ENCODE measurements around the gene QSOX1.
"Not testable (repeated sequence)": the region's sequence is repeated elsewhere in the genome, so short reads cannot be mapped to it uniquely, and the experiment has no call there.

Gene QSOX1

DNA sequence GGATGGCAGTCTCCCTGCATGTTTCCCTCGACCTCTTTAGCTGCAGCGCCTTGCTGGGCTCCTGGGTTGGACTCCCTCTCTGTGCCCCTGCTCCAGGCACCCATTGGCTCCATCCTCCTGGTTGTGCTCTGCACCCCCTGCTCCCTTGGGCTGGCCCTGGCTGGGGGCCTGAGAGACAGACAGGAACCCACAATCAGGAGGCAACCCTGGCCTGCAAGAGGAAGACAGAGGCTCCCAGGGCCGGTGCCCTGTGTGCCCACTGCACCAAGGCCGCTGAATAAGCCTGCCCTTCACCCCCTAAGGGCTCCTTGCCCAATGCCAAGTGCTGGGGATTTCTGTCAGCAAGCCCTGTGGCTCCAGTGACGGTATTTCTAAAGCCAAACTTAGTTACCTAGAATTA is 43.9 kb downstream of the QSOX1 start:
- peaks cover 4% of the 10 kb centered on the region for H3K36me3 Mint-ChIP-seq (ENCODE audit: low read depth)
- no peaks in the 10 kb centered on the region for H3K9me3 Mint-ChIP-seq
- no peak overlapping the region for H3K27ac Mint-ChIP-seq
- no peak overlapping the region for H3K4me3 Mint-ChIP-seq
- H3K4me1 Mint-ChIP-seq = no peaks in the 10 kb centered on the region
- TF ChIP-seq, protein P1, sequence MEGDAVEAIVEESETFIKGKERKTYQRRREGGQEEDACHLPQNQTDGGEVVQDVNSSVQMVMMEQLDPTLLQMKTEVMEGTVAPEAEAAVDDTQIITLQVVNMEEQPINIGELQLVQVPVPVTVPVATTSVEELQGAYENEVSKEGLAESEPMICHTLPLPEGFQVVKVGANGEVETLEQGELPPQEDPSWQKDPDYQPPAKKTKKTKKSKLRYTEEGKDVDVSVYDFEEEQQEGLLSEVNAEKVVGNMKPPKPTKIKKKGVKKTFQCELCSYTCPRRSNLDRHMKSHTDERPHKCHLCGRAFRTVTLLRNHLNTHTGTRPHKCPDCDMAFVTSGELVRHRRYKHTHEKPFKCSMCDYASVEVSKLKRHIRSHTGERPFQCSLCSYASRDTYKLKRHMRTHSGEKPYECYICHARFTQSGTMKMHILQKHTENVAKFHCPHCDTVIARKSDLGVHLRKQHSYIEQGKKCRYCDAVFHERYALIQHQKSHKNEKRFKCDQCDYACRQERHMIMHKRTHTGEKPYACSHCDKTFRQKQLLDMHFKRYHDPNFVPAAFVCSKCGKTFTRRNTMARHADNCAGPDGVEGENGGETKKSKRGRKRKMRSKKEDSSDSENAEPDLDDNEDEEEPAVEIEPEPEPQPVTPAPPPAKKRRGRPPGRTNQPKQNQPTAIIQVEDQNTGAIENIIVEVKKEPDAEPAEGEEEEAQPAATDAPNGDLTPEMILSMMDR (IDR thresholded peaks at IDR 0.05; ENCODE audit: unreplicated experiment in 3 of 3) = no peak
- H3K27me3 Mint-ChIP-seq (ENCODE audit: low read depth) = no peaks in the 10 kb centered on the region

DNA sequence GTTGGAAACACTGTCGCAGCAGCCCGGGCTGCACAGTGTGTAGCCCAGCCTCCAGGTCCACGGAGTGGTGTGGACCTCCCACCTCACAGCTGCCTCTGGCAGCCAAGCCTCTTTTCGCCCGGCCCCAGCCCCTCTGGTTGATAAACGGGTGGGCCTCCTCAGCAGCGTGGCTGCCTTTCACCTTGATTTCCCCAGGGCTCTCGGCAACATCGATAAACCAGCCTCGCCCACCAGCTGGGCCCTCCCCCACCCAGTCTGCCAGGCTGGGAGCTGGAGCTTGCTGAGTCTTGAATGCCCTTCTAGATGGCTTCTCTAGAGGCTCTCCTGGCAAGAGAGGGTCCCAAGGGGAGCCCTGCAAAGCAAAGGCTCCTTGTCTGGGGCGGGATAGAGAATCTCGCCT is 44.3 kb downstream of the QSOX1 start:
- Mint-ChIP-seq H3K36me3 (ENCODE audit: low read depth) (peaks cover 4% of the 10 kb centered on the region), H3K27ac (no peak overlapping the region), H3K4me1 (no peaks in the 10 kb centered on the region), H3K27me3 (ENCODE audit: low read depth) (no peaks in the 10 kb centered on the region), H3K9me3 (no peaks in the 10 kb centered on the region), H3K4me3 (no peak overlapping the region)
- TF ChIP-seq, protein P1 (IDR thresholded peaks at IDR 0.05; ENCODE audit: unreplicated experiment in 3 of 3) = no peak

DNA sequence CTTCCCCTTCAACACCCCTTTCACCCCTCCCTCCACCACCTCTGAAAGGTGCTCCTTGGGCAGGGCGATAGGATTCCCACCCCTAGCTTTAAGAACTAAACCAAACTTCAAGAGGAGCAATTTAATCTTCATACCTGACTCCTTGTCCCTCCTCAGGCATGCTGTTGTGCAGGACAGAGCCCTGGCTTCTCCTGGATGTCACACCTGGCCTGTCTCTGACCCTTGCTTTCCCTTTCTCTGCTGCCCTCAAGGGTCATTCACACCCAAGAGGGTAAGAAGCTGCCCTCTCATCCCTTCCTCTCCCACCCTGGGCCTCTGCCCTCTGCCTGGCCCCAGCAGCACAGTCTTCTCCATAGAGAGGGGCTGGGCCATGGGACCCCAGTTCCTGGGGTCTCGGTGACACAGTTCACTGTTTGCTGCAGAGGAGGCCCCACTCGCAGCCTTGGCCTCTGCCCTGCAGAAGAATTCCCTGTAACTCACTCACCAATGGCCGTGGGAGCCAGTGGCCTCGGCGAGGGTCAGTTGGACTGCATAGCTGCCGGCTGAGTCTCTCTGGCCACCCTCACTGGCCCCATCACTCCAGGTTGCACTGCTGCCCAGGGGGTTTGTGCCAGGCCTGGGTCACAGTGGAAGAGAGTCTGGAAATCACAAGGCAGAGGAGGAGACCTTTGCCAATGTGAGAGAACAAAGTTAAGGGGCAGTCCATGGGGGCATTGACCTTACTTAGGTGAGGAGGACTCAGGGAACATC is 47.0 kb downstream of the QSOX1 start:
- no peaks in the 10 kb centered on the region for H3K36me3 Mint-ChIP-seq (ENCODE audit: low read depth)
- H3K9me3 Mint-ChIP-seq = no peaks in the 10 kb centered on the region
- TF ChIP-seq, protein P1 (IDR thresholded peaks at IDR 0.05; ENCODE audit: unreplicated experiment in 3 of 3) = no peak
- no peak overlapping the region for H3K4me3 Mint-ChIP-seq
- H3K4me1 Mint-ChIP-seq = no peaks in the 10 kb centered on the region
- peaks cover 1% of the 10 kb centered on the region for H3K27me3 Mint-ChIP-seq (ENCODE audit: low read depth)
- no peak overlapping the region for H3K27ac Mint-ChIP-seq

DNA sequence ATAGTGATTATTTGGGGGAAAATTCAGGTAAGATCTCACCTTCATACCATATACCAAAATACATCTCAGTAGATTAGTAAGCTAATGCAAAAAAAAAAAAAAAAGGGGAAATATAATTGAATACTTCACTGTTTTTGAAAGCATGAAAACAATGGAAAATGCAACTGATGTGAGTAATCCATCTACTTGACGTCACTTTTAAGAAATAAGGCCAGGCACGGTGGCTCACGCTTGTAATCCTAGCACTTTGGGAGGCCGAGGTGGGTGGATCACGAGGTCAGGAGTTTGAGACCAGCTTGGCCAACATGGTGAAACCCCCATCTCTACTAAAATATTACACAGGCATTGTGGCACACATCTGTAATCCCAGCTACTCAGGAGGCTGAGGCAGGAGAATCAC is 47.9 kb downstream of the QSOX1 start:
- H3K27ac Mint-ChIP-seq; H3K9me3 Mint-ChIP-seq; H3K4me1 Mint-ChIP-seq; H3K4me3 Mint-ChIP-seq; H3K36me3 Mint-ChIP-seq (ENCODE audit: low read depth): not testable (repeated sequence)
- H3K27me3 Mint-ChIP-seq (ENCODE audit: low read depth) = peaks cover 11% of the 10 kb centered on the region

DNA sequence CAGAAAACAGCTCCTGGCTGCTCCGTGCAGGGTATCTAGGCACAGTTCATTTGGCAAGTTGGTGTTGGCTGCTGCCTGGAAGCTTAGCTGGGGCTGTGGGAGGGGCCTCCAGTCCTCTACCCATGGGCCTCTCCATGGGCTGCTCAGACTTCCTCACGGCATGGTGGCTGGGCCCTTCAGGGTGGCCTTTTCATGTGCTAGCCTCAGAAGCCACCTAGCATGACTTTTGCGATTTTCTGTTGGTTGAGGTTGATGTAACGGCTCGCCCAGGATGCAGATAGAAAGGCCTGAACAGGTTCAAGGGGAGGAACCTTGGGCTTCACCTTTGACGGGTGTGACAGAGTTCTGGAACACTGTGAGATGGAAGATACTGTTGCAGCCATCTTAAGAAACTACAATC is 49.6 kb downstream of the QSOX1 start:
- Mint-ChIP-seq H3K36me3 (ENCODE audit: low read depth) (no peaks in the 10 kb centered on the region), H3K4me3 (no peak overlapping the region), H3K4me1 (no peaks in the 10 kb centered on the region), H3K9me3 (no peaks in the 10 kb centered on the region), H3K27ac (no peak overlapping the region), H3K27me3 (ENCODE audit: low read depth) (peaks cover 21% of the 10 kb centered on the region)
- TF ChIP-seq, protein P1 (IDR thresholded peaks at IDR 0.05; ENCODE audit: unreplicated experiment in 3 of 3) = no peak

DNA sequence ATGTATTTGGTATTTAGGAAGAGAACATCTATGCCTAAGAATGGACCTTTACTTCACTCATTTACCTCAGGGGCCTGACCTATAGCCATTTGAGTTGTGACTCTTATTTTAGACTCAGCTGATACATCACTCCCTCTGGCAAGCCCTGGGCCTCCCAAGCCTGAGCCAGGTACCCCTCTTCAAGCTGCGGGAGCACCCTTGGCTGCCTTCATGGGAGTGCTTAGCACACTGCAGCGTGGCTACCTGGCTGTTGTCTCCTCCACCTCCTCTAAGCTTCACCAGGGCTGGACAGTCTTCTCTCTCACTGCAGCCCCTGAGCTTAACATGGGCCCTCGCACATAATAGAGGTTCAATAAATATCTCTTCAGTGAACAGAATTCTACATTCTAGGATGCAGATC is 51.9 kb downstream of the QSOX1 start:
- no peaks in the 10 kb centered on the region for H3K9me3 Mint-ChIP-seq
- TF ChIP-seq, protein P1 (IDR thresholded peaks at IDR 0.05; ENCODE audit: unreplicated experiment in 3 of 3) = no peak
- no peak overlapping the region for H3K27ac Mint-ChIP-seq
- peaks cover 30% of the 10 kb centered on the region for H3K27me3 Mint-ChIP-seq (ENCODE audit: low read depth)
- H3K4me1 Mint-ChIP-seq = no peaks in the 10 kb centered on the region
- H3K4me3 Mint-ChIP-seq = no peak overlapping the region
- H3K36me3 Mint-ChIP-seq (ENCODE audit: low read depth) = no peaks in the 10 kb centered on the region
